ENCODE data around the gene C2CD2L.

C2CD2L gene

DNA sequence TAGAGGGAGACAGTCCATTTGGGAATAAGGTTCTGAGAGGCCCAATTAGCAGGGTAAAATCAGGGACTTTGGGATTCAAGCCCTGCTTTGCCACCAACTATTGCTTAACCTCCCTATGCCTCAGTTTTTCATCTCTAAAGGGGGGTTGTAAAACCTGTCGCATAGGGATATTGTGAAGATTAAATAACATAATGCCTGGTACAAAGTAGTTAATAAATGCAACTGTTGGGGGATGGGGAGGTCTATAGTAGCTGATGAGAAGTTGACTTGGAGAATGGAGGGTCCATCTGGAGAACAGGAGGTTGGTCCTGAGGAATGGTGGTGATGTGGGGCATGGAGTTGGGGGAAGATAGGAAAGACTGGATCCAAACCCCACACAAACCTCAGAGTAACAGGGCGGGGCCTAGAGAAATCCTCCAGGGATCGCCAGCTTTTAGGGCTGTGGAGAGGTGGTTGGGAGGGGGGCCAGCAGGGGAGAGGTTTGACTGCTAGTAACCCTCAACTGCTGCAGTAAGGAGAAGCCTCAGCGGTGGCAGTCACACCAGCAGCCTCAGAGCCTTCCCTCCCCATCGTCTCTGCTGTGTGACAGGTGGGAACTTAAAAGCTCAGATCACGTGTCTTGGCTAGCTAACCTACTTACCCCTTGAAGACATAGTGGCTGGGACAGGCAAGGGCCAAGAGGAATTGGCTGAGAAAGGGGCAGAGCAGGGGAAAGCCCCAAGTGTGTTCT lies 40.6 kb downstream of the C2CD2L start:
- Histone ChIP-seq H3K4me1 (ENCODE audit: insufficient read depth, low read length) (no peaks in the 10 kb centered on the region), H3K27me3 (ENCODE audit: insufficient read depth, low read length) (peaks cover 73% of the 10 kb centered on the region), H3K36me3 (ENCODE audit: insufficient read depth, low read depth, low read length) (no peaks in the 10 kb centered on the region), H3K9ac (ENCODE audit: low read depth, low read length) (no peak overlapping the region), H3K4me3 (ENCODE audit: low read length) (no peak overlapping the region), H3K9me3 (ENCODE audit: insufficient read depth, low read depth, low read length) (no peaks in the 10 kb centered on the region), H3K27ac (ENCODE audit: low read length) (no peak overlapping the region)

- Histone ChIP-seq H3K27ac (ENCODE audit: low read length) (no peak overlapping the region), H3K4me1 (ENCODE audit: insufficient read depth, low read length) (no peaks in the 10 kb centered on the region), H3K9ac (ENCODE audit: low read depth, low read length) (no peak overlapping the region), H3K36me3 (ENCODE audit: insufficient read depth, low read depth, low read length) (no peaks in the 10 kb centered on the region), H3K9me3 (ENCODE audit: insufficient read depth, low read depth, low read length) (no peaks in the 10 kb centered on the region), H3K4me3 (ENCODE audit: low read length) (peak overlapping the region; percentile 69; the same call in 1 of the 2 replicates), H3K27me3 (ENCODE audit: insufficient read depth, low read length) (peaks cover 73% of the 10 kb centered on the region)
Measured at GRCh38 chr11:119148720-119149017, 41.5 kb downstream of the C2CD2L start.

DNA sequence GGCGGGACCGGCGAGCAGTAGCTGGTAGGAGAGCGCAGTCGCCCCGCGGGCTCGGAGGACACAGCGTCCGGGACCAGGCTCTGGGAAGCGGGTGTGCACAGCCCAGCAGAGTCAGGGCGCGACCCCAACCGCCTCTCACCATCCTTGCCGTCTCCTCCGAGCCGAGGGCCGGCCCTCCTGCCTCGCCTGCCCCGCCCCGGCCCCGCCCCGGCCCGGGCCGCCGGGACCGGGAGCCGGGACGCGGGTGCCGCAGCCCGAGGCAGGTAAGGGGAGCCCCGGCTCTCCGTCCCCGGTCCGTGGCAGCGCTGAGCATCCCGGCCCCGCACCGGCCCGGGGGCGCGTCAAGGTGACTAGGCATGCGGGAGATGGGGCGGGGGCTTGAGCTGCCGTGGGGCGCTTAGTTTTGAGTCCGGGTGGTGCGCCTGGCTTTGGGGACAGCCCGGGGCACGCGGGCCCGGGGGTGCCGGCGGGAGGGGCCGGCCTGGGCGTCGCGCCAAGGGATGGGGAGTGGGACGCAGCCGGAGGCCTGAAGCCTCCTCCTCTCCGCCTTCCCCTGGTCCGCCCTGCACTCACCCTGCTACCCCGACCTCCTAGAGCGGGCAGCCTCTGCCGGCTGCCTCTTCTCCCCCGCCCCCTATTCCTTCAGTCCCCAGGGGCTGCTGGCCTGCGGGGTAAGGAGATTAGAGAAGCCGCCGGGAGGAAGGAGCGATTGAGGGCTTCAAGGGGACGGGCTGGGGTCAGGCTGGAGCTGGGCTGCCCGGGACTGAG lies 42.1 kb downstream of the C2CD2L start, which contains the start of gene ABCG4:
Gene ABCG4, plus strand, starts transcription at position 35 of the 768 bp plus-strand sequence. CDS start 914 bp downstream, outside the sequence.
- H3K4me3 ChIP-seq (ENCODE audit: low read length) = peak within 1 kb of the TSS; percentile 69
- no peak within 1 kb of the TSS for H3K27ac ChIP-seq (ENCODE audit: low read length)
- peaks cover 73% of the 10 kb centered on the region for H3K27me3 ChIP-seq (ENCODE audit: insufficient read depth, low read length)
- H3K9ac ChIP-seq (ENCODE audit: low read depth, low read length) = no peak within 1 kb of the TSS
- no peaks in the 10 kb centered on the region for H3K4me1 ChIP-seq (ENCODE audit: insufficient read depth, low read length)
- H3K36me3 ChIP-seq (ENCODE audit: insufficient read depth, low read depth, low read length) = no peaks in the 10 kb centered on the region
- H3K9me3 ChIP-seq (ENCODE audit: insufficient read depth, low read depth, low read length) = no peaks in the 10 kb centered on the region

DNA sequence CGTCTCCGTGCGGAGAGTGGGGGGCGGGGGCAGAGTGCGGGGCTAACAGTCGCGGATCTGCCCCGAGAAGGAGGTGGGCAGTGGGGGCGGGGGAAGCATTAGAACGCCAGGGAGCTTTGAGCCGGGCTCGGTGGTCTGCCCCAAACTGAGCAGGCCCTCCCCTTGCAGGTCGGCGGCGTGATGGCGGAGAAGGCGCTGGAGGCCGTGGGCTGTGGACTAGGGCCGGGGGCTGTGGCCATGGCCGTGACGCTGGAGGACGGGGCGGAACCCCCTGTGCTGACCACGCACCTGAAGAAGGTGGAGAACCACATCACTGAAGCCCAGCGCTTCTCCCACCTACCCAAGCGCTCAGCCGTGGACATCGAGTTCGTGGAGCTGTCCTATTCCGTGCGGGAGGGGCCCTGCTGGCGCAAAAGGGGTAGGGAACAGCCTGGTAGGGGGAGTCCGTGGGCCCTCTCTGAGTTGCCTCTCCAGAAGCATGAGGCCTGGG lies 42.7 kb downstream of the C2CD2L start:
- H3K4me1 ChIP-seq (ENCODE audit: insufficient read depth, low read length) = no peaks in the 10 kb centered on the region
- no peak overlapping the region for H3K9ac ChIP-seq (ENCODE audit: low read depth, low read length)
- H3K4me3 ChIP-seq (ENCODE audit: low read length) = peak overlapping the region; percentile 69
- no peak overlapping the region for H3K27ac ChIP-seq (ENCODE audit: low read length)
- H3K27me3 ChIP-seq (ENCODE audit: insufficient read depth, low read length) = peaks cover 76% of the 10 kb centered on the region
- no peaks in the 10 kb centered on the region for H3K9me3 ChIP-seq (ENCODE audit: insufficient read depth, low read depth, low read length)
- no peaks in the 10 kb centered on the region for H3K36me3 ChIP-seq (ENCODE audit: insufficient read depth, low read depth, low read length)

GRCh38 chr11:119152043-119152442 lies 44.9 kb downstream of the C2CD2L start:
- peaks cover 58% of the 10 kb centered on the region for H3K27me3 ChIP-seq (ENCODE audit: insufficient read depth, low read length)
- H3K4me3 ChIP-seq (ENCODE audit: low read length) = no peak overlapping the region
- H3K4me1 ChIP-seq (ENCODE audit: insufficient read depth, low read length) = no peaks in the 10 kb centered on the region
- H3K9me3 ChIP-seq (ENCODE audit: insufficient read depth, low read depth, low read length) = no peaks in the 10 kb centered on the region
- no peak overlapping the region for H3K27ac ChIP-seq (ENCODE audit: low read length)
- H3K9ac ChIP-seq (ENCODE audit: low read depth, low read length) = no peak overlapping the region
- no peaks in the 10 kb centered on the region for H3K36me3 ChIP-seq (ENCODE audit: insufficient read depth, low read depth, low read length)

GRCh38 chr11:119152604-119153003 lies 45.5 kb downstream of the C2CD2L start:
- no peak overlapping the region for H3K27ac ChIP-seq (ENCODE audit: low read length)
- H3K27me3 ChIP-seq (ENCODE audit: insufficient read depth, low read length) = peaks cover 53% of the 10 kb centered on the region
- H3K4me3 ChIP-seq (ENCODE audit: low read length) = no peak overlapping the region
- no peaks in the 10 kb centered on the region for H3K9me3 ChIP-seq (ENCODE audit: insufficient read depth, low read depth, low read length)
- H3K36me3 ChIP-seq (ENCODE audit: insufficient read depth, low read depth, low read length) = no peaks in the 10 kb centered on the region
- no peak overlapping the region for H3K9ac ChIP-seq (ENCODE audit: low read depth, low read length)
- H3K4me1 ChIP-seq (ENCODE audit: insufficient read depth, low read length) = no peaks in the 10 kb centered on the region

DNA sequence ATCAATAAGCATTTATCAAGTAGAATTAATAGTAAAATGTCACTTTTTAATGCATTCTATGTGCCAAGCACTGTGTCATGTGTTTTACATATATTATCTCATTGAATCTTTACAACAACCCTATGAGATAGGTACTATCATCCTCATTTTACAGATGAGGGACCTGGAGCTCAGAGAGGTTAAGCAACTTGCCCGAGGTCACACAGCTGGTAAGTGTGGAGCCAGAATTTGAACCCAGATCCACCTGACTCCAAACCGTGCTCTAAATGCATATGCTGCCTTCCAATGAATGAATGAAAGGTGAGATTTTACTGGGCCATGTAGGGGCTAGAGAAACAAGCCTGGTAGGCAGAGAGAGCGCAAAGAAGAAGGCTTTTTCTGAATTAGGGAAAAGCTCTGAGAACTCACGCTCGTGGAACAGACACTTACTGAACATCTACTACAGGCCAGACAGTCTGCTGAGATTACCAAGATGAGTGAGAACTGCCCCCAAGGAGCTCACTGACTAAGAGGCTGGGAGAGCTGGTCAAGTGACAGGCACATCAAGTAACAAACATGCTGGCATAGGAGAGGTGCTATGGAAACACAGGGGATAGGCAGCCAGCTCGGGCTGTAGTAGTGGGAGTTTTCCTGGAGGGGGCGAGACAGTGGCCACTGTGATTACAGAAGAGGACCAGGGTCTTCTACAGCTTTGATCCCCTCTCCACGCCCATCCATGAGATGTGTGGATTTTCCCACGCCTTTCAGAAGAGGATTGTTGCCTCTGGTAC lies 46.1 kb downstream of the C2CD2L start:
- H3K4me3 ChIP-seq (ENCODE audit: low read length) = no peak overlapping the region
- no peaks in the 10 kb centered on the region for H3K9me3 ChIP-seq (ENCODE audit: insufficient read depth, low read depth, low read length)
- peaks cover 46% of the 10 kb centered on the region for H3K27me3 ChIP-seq (ENCODE audit: insufficient read depth, low read length)
- no peak overlapping the region for H3K27ac ChIP-seq (ENCODE audit: low read length)
- no peak overlapping the region for H3K9ac ChIP-seq (ENCODE audit: low read depth, low read length)
- H3K4me1 ChIP-seq (ENCODE audit: insufficient read depth, low read length) = no peaks in the 10 kb centered on the region
- H3K36me3 ChIP-seq (ENCODE audit: insufficient read depth, low read depth, low read length) = no peaks in the 10 kb centered on the region

GRCh38 chr11:119154178-119154577 lies 47.0 kb downstream of the C2CD2L start:
- H3K4me1 ChIP-seq (ENCODE audit: insufficient read depth, low read length) = no peaks in the 10 kb centered on the region
- H3K27me3 ChIP-seq (ENCODE audit: insufficient read depth, low read length) = peaks cover 37% of the 10 kb centered on the region
- no peaks in the 10 kb centered on the region for H3K9me3 ChIP-seq (ENCODE audit: insufficient read depth, low read depth, low read length)
- no peaks in the 10 kb centered on the region for H3K36me3 ChIP-seq (ENCODE audit: insufficient read depth, low read depth, low read length)
- H3K4me3 ChIP-seq (ENCODE audit: low read length) = no peak overlapping the region
- no peak overlapping the region for H3K27ac ChIP-seq (ENCODE audit: low read length)
- H3K9ac ChIP-seq (ENCODE audit: low read depth, low read length) = no peak overlapping the region

- H3K27me3 ChIP-seq (ENCODE audit: insufficient read depth, low read length) = peaks cover 19% of the 10 kb centered on the region
- no peaks in the 10 kb centered on the region for H3K4me1 ChIP-seq (ENCODE audit: insufficient read depth, low read length)
- H3K27ac ChIP-seq (ENCODE audit: low read length) = no peak overlapping the region
- H3K36me3 ChIP-seq (ENCODE audit: insufficient read depth, low read depth, low read length) = no peaks in the 10 kb centered on the region
- H3K9ac ChIP-seq (ENCODE audit: low read depth, low read length) = no peak overlapping the region
- H3K9me3 ChIP-seq (ENCODE audit: insufficient read depth, low read depth, low read length) = no peaks in the 10 kb centered on the region
- no peak overlapping the region for H3K4me3 ChIP-seq (ENCODE audit: low read length)
Measured at GRCh38 chr11:119155733-119156492, 48.8 kb downstream of the C2CD2L start.

DNA sequence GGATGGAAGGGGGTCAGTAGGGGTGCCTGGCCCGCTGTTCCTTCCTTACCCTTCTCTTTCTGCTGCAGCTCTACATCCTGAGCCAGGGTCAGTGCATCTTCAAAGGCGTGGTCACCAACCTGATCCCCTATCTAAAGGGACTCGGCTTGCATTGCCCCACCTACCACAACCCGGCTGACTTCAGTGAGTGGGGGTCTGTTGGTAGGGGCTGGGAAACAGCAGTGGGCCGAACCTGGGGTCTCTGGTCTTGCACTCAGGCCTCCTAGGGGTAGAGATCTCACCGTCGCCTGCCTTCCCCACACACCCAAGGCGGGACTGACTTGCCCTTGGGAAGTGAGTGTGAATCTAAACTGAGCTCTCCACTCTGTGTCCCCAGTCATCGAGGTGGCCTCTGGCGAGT lies 49.4 kb downstream of the C2CD2L start:
- Histone ChIP-seq H3K4me3 (ENCODE audit: low read length) (no peak overlapping the region), H3K36me3 (ENCODE audit: insufficient read depth, low read depth, low read length) (no peaks in the 10 kb centered on the region), H3K4me1 (ENCODE audit: insufficient read depth, low read length) (no peaks in the 10 kb centered on the region), H3K9me3 (ENCODE audit: insufficient read depth, low read depth, low read length) (no peaks in the 10 kb centered on the region), H3K9ac (ENCODE audit: low read depth, low read length) (no peak overlapping the region), H3K27me3 (ENCODE audit: insufficient read depth, low read length) (peaks cover 14% of the 10 kb centered on the region), H3K27ac (ENCODE audit: low read length) (no peak overlapping the region)

DNA sequence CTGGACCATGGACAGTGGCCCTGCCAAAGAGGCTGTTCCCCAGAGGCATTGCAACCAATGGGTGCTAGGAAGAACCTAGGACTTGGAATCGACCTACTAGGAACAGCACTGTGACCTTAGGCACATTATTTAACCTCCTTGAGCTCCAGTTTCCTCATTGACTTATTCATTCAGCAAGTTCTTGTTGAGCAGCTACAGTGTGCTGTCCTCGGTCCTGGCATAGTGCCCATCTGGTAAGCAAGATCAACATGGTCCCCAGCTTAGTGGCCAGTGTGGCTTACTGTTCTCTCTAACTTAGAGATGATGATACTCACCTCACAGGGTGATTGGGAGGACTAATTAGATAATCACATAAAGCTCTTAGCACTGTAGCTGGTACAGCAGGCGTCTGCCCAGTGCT lies 49.9 kb downstream of the C2CD2L start:
- Histone ChIP-seq H3K4me1 (ENCODE audit: insufficient read depth, low read length) (no peaks in the 10 kb centered on the region), H3K36me3 (ENCODE audit: insufficient read depth, low read depth, low read length) (no peaks in the 10 kb centered on the region), H3K9ac (ENCODE audit: low read depth, low read length) (no peak overlapping the region), H3K27me3 (ENCODE audit: insufficient read depth, low read length) (peaks cover 8% of the 10 kb centered on the region), H3K9me3 (ENCODE audit: insufficient read depth, low read depth, low read length) (no peaks in the 10 kb centered on the region), H3K27ac (ENCODE audit: low read length) (no peak overlapping the region), H3K4me3 (ENCODE audit: low read length) (no peak overlapping the region)
